Posterior cingulate gyrus (tissue), 11 donors: Measurements from ENCODE around the gene TUBB.

Experiments
- DNase-seq, 10 donors: peaks; one replicate each; pipeline versions ENCODE4 v3.0.0 to v3.0.0-alpha.2; 2020 to 2021; ENCODE audit warnings: mixed read lengths in 3 of 10
- intact Hi-C: fragments of 100-400 bp; cut with DNase I; formaldehyde crosslinking; loops from one replicate; pipeline ENCODE4 v1.15.1; 2023

TUBB gene

DNA sequence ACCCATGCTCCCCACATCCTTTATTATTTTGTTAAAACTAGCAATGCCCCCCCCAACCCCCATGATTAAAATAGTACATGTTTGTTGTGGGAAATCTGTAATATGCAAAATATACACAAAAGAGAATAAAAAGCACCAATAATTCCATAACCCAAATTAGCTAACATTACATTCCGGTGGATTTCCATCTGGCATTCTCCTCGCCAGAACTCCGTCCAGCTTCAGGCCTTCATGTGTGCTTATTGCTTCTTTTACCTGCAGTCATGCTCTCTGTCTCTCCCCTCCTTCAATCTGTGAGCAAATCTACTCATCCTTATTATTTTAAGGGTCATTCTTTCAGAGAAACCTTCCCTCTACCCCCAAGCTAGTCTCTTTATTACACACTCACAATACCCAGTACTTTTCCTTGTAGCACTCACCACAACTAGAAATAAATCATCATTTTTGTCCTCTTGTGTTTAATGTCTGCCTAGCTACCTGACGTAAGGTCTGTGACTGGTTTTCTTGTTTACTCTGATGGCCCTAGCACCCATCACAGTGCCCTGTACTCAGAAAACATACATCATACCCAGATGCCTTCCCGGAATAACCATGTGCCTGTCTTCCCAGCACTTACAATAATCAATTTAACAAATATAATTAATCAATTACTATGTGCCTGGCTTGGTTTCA is 49.8 kb downstream of the TUBB start:
- no peak for DNase-seq
- intact Hi-C loops, result no loop called here

DNA sequence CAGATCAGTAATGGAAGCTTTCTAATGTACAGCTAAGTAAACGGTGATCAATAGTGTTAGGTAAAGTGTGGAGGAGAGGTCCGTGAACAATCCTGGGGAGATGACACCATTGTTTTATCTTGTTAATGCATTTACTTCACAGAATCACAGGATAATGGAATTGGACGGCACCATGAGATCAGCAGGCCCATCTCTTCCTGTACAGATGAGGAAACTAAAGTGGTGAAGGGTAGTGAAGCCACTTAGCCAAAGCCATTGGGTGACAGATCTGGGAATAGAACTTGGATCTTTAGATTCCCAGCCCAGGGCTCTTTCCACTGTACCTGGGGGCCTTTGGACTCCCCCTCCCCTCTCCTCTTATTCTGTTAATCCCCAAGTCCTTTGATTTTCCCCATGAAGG is 50.4 kb downstream of the TUBB start:
- intact Hi-C loops, result no loop called here
- no peak for DNase-seq

- peak in 1 of 10 donors; percentile 61 for DNase-seq
- intact Hi-C loops, result no loop called here
These were observed 54.5 kb downstream of the TUBB start for GRCh38 chr6:30774701-30775100.
